ENCODE data around the gene ZNF324B.
"Not testable (repeated sequence)": the region's sequence is repeated elsewhere in the genome, so short reads cannot be mapped to it uniquely, and the experiment has no call there.

ZNF324B gene

GRCh38 chr19:58453743-58454142, 2.3 kb downstream of the ZNF324B start:
- in situ Hi-C loops (cut with HindIII; ENCODE audit: low sequenced_read_pairs), result no loop called here

DNA sequence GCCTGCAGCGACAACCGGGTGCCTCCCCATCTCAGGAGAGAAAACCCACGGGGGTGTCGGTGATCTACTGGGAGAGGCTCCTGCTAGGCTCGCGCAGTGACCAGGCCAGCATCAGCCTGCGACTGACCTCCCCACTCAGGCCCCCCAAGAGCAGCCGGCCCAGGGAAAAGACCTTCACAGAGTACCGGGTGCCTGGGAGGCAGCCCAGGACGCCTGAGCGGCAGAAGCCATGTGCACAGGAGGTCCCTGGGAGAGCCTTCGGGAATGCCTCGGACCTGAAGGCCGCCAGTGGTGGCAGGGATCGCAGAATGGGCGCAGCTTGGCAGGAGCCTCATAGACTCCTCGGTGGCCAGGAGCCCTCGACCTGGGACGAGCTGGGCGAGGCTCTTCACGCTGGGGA, 3.9 kb downstream of the ZNF324B start:
- in situ Hi-C loops (cut with HindIII; ENCODE audit: low sequenced_read_pairs), result loop anchor here (5.0 kb wide), 1 partner anchor 73 kb away; the partner anchor contains the start of gene ZNF837

GRCh38 chr19:58456111-58456510, 4.7 kb downstream of the ZNF324B start:
- in situ Hi-C loops (cut with HindIII; ENCODE audit: low sequenced_read_pairs), result loop anchor here (5.0 kb wide), 1 partner anchor 74 kb away; the partner anchor contains the start of gene ZNF837

GRCh38 chr19:58460039-58460438, 8.6 kb downstream of the ZNF324B start:
- in situ Hi-C loops (cut with HindIII; ENCODE audit: low sequenced_read_pairs), result no loop called here

DNA sequence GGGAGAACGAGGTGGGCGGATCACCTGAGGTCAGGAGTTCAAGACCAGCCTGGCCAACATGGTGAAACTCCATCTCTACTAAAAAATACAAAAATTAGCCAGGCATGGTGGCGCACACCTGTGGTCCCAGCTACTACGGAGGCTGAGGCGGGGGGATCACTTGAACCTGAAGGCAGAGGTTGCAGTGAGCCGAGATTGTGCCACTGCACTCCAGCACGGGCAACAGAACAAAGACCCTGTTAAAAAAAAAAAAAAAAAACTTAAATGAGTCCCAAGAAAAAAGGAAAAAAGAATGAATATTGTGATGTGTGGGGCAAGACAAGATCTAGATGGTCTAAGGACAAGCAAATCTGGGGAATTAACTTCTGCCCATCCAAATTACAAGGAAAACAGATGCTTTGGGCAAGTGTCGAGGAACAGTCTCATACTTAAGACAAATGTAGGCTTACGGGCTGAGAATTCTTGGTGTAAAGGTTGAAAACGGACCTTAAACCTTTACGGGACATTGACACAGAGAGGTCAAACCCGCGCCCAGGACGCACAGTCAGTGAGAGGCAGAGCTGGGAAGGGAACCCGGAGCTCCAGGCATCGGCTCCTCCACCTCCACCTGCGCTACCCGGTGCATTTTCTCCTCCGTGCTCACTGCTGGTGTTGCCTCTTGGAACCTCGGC, 14.8 kb downstream of the ZNF324B start:
- in situ Hi-C loops (cut with HindIII; ENCODE audit: low sequenced_read_pairs), result no loop called here

- in situ Hi-C loops (cut with HindIII; ENCODE audit: low sequenced_read_pairs), result no loop called here
Measured at GRCh38 chr19:58466760-58467589, 15.6 kb downstream of the ZNF324B start, which contains the start of gene ZNF324. TSS of gene ZNF324 (plus strand) at chr19:58467080. CDS start at chr19:58469186, 2,106 bp downstream.

GRCh38 chr19:58468216-58468839, 16.9 kb downstream of the ZNF324B start:
- in situ Hi-C loops (cut with HindIII; ENCODE audit: low sequenced_read_pairs), result no loop called here

GRCh38 chr19:58469241-58470013, 18.0 kb downstream of the ZNF324B start:
- in situ Hi-C loops (cut with HindIII; ENCODE audit: low sequenced_read_pairs), result no loop called here

- in situ Hi-C loops (cut with HindIII; ENCODE audit: low sequenced_read_pairs), result not testable (repeated sequence)
Measured at GRCh38 chr19:58470837-58471543, 19.6 kb downstream of the ZNF324B start.

GRCh38 chr19:58471736-58472135, 20.3 kb downstream of the ZNF324B start:
- in situ Hi-C loops (cut with HindIII; ENCODE audit: low sequenced_read_pairs), result no loop called here

DNA sequence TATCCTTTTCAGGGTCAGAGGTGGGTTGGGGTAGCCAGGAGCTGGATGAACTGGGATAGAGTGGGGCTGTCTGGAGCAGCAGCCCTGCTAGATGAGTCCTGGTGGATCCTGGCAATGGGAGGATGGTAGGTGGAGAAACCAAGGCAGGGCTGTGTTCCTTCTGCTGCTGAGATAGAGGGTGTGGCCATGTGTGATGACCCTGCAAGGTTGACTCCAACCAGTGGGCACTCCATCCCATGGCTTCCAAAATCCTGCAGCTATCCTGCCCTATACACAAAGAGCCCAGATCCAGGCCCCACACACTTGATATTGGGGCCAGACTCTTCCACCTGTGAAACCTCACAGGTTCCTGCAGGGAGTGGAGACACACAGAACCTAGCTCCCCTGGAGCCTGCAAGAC, 22.4 kb downstream of the ZNF324B start:
- in situ Hi-C loops (cut with HindIII; ENCODE audit: low sequenced_read_pairs), result no loop called here

DNA sequence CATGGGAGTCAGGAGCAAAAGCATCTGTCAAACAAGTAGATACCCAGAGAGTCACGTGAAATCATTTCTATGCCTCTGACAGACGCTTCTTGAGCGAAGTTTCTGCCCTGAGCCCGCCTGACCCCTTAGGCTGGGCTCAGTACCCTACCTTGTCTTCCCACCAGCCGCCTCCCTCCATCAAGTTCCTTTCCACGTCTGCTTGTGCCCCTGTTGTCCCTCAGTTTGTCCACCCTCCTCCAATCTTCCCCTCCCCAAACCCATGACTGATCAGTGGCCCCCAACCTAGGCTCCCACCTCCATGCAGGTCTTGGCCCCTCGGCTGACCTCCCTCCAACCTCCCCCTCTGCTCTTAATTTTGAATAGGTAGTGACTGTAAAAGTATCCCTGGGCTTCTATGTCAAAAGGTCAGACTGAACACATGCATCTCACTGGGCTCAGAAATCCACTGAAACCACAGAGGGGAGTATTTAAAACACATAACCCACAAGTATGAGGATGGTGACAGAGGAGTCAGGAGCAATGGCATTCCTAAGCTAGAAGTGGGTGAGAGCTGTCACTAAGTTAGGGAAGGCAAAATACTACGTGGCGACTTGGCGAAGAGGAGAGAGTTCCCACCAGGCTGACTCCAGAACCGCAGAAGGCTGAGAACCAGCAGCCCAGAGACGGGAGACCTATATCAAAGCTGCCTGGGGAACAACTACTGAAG, 23.0 kb downstream of the ZNF324B start:
- in situ Hi-C loops (cut with HindIII; ENCODE audit: low sequenced_read_pairs), result no loop called here

- in situ Hi-C loops (cut with HindIII; ENCODE audit: low sequenced_read_pairs), result no loop called here
Measured at GRCh38 chr19:58474997-58475713, 23.7 kb downstream of the ZNF324B start.

DNA sequence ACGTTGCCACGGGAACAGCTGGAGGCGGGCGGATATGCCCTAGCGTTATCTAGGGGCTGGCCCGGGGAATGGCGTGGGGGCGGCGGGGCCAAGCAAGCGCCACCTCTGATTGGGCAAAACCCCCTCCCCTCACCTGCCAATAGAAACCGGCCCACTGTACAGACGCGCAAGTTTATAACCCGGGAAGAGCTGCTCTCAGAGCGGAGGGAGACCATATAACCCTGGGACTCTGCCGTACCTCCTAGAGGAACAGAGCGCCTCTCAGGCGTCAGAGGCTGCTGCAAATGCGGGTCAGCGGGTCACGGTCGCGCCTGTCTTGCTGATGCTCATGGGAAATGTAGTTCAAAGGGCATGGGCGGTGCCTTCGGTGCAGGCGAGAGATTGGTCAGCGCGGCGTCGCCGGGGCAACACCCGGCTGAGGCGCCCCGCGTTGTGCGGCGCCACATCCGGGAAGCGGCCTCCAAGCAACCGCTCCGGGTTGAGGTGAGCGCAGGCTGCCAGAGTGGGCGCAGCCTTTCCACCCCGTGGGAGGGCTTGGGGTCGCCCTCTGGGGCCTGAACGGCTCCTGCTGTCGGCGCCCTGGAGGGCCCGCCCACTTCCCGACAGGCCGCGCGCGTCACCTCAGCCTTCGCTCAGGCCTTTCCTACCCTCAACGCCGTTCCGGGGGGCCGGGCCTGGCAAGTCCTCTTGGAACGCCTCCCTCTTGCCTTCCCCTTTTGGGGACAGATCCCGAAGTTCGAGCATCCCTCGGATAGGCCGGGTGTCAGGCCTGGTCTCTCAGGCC, 24.5 kb downstream of the ZNF324B start, which contains the start of gene ZNF446:
Gene ZNF446 (plus strand): TSS at position 639 of the 784 bp plus-strand sequence. CDS start 867 bp downstream, outside the sequence.
- in situ Hi-C loops (cut with HindIII; ENCODE audit: low sequenced_read_pairs), result no loop called here

DNA sequence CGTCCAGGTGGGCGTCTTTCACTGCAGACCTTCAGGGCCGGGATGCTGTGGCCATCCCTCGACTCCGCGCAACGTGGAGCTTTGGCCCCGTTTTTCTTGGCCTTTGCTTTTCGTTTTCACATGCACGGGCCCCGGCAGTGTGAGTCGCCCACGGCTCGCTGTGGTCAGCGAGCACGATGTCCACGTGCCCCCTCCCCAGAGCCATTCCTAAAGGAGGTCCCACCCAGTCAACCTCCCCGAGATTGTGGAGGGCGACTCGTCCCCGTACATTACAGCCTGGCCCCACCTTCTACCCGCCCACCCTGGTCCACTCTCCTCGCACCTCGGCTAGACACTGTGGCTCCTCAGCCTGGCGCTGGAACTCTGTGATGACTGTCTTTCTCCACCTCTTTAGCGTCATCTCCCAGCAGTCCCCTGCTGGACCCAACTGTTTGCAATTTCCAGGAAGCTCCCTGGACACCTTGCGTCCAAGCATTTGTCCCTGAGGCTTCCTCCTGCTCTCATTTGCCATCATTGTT, 25.1 kb downstream of the ZNF324B start:
- in situ Hi-C loops (cut with HindIII; ENCODE audit: low sequenced_read_pairs), result no loop called here

DNA sequence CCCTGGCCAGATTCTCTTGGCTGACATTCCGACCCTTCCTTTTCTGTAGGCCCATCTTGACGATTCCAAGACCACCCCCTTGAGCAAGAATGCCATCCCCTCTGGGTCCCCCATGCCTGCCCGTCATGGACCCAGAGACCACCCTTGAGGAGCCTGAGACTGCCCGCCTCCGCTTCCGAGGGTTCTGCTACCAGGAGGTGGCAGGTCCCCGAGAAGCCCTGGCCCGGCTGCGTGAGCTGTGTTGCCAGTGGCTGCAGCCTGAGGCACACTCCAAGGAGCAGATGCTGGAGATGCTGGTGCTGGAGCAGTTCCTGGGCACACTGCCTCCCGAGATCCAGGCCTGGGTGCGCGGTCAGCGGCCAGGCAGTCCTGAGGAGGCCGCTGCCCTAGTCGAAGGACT, 25.7 kb downstream of the ZNF324B start:
- in situ Hi-C loops (cut with HindIII; ENCODE audit: low sequenced_read_pairs), result no loop called here

GRCh38 chr19:58477871-58478270, 26.4 kb downstream of the ZNF324B start:
- in situ Hi-C loops (cut with HindIII; ENCODE audit: low sequenced_read_pairs), result no loop called here

DNA sequence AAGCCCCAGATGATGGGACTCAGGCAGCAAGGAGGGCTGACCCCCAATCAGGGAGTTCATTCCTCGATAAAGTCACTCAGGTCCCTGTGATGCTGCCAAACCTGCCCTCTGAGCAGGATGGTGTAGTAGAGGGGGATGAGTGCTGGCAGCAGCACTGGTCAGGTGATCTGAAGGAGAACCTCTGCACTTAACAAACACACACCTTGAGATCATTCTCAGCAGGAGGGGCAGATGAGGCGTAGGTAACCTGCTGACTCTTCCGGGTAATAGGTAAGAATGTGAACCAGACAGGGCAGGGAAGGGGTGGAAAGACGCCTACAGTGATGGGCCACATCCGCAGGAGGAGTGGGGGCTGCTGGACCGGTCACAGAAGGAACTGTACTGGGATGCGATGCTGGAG, 27.9 kb downstream of the ZNF324B start:
- in situ Hi-C loops (cut with HindIII; ENCODE audit: low sequenced_read_pairs), result no loop called here

Measured in endothelial cell of hepatic sinusoid (primary cell).